ENCODE measurements around the gene PARP15.

The PARP15 gene

GRCh38 chr3:122598556-122598955 is 21.1 kb downstream of the PARP15 start:
- H3K4me3 ChIP-seq (ENCODE audit: low read depth, low read length): no peak overlapping the region
- TF ChIP-seq, protein P1, sequence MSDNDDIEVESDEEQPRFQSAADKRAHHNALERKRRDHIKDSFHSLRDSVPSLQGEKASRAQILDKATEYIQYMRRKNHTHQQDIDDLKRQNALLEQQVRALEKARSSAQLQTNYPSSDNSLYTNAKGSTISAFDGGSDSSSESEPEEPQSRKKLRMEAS (IDR thresholded peaks at IDR 0.05; ENCODE audit: low read depth, low read length): no peak
- TF ChIP-seq, protein P2, sequence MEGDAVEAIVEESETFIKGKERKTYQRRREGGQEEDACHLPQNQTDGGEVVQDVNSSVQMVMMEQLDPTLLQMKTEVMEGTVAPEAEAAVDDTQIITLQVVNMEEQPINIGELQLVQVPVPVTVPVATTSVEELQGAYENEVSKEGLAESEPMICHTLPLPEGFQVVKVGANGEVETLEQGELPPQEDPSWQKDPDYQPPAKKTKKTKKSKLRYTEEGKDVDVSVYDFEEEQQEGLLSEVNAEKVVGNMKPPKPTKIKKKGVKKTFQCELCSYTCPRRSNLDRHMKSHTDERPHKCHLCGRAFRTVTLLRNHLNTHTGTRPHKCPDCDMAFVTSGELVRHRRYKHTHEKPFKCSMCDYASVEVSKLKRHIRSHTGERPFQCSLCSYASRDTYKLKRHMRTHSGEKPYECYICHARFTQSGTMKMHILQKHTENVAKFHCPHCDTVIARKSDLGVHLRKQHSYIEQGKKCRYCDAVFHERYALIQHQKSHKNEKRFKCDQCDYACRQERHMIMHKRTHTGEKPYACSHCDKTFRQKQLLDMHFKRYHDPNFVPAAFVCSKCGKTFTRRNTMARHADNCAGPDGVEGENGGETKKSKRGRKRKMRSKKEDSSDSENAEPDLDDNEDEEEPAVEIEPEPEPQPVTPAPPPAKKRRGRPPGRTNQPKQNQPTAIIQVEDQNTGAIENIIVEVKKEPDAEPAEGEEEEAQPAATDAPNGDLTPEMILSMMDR (IDR thresholded peaks at IDR 0.05; ENCODE audit: low read depth, low read length): no peak
- TF ChIP-seq POLR2A (IDR thresholded peaks at IDR 0.05; ENCODE audit: extremely low read depth, insufficient read length) (no peak), MYC (IDR thresholded peaks at IDR 0.05; ENCODE audit: low read depth, low read length) (no peak)
- no peak for DNase-seq (ENCODE audit: low read depth)

- no peak for TF ChIP-seq POLR2A (IDR thresholded peaks at IDR 0.05; ENCODE audit: extremely low read depth, insufficient read length)
- no peak for TF ChIP-seq MYC (IDR thresholded peaks at IDR 0.05; ENCODE audit: low read depth, low read length)
- TF ChIP-seq, protein P2 (IDR thresholded peaks at IDR 0.05; ENCODE audit: low read depth, low read length): no peak
- TF ChIP-seq, protein P1 (IDR thresholded peaks at IDR 0.05; ENCODE audit: low read depth, low read length): no peak
- no peak for DNase-seq (ENCODE audit: low read depth)
- no peak overlapping the region for H3K4me3 ChIP-seq (ENCODE audit: low read depth, low read length)
These were observed 24.7 kb downstream of the PARP15 start for GRCh38 chr3:122602011-122602710.

GRCh38 chr3:122603056-122603455 is 25.6 kb downstream of the PARP15 start:
- no peak for TF ChIP-seq POLR2A (IDR thresholded peaks at IDR 0.05; ENCODE audit: extremely low read depth, insufficient read length)
- TF ChIP-seq, protein P2 (IDR thresholded peaks at IDR 0.05; ENCODE audit: low read depth, low read length): no peak
- TF ChIP-seq, protein P1 (IDR thresholded peaks at IDR 0.05; ENCODE audit: low read depth, low read length): no peak
- TF ChIP-seq MYC (IDR thresholded peaks at IDR 0.05; ENCODE audit: low read depth, low read length): no peak
- H3K4me3 ChIP-seq (ENCODE audit: low read depth, low read length): no peak overlapping the region
- no peak for DNase-seq (ENCODE audit: low read depth)

DNA sequence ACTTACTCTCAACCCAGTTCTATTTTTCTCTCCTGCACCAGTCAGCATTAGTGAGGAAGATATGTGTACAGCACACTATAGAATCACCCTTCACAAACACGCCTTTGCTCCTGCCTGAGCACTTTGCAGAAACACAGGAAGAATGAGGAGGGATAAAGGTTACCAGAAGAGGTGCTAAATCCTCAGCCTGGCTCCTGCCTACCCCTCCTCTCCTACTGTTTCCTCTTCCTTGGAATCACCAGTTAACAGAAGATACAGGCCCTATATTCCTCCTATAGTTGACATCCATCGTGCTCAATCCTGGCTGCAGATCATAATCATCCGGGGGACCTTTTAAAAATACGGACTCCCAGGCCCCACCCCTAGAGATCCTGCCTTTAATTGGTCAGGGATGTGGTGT is 28.9 kb downstream of the PARP15 start:
- H3K4me3 ChIP-seq (ENCODE audit: low read depth, low read length): no peak overlapping the region
- no peak for DNase-seq (ENCODE audit: low read depth)
- TF ChIP-seq POLR2A (IDR thresholded peaks at IDR 0.05; ENCODE audit: extremely low read depth, insufficient read length): no peak
- TF ChIP-seq, protein P2 (IDR thresholded peaks at IDR 0.05; ENCODE audit: low read depth, low read length): no peak
- TF ChIP-seq MYC (IDR thresholded peaks at IDR 0.05; ENCODE audit: low read depth, low read length): no peak
- TF ChIP-seq, protein P1 (IDR thresholded peaks at IDR 0.05; ENCODE audit: low read depth, low read length): no peak

GRCh38 chr3:122608916-122609315 is 31.5 kb downstream of the PARP15 start:
- no peak overlapping the region for H3K4me3 ChIP-seq (ENCODE audit: low read depth, low read length)
- DNase-seq (ENCODE audit: low read depth): no peak
- TF ChIP-seq, protein P1 (IDR thresholded peaks at IDR 0.05; ENCODE audit: low read depth, low read length): no peak
- TF ChIP-seq POLR2A (IDR thresholded peaks at IDR 0.05; ENCODE audit: extremely low read depth, insufficient read length) (no peak), MYC (IDR thresholded peaks at IDR 0.05; ENCODE audit: low read depth, low read length) (no peak)
- TF ChIP-seq, protein P2 (IDR thresholded peaks at IDR 0.05; ENCODE audit: low read depth, low read length): no peak
